Mesendoderm (in vitro differentiated cells): ENCODE data around the gene AGBL4. TPM values are rescaled to one million over a fixed set of nuclear protein-coding genes. Genes with fewer than 3 reads are reported as not detected.

ENCODE experiments used
- DNase-seq: peaks from one replicate; pipeline ENCODE4 v3.0.0; 2013
- H2AK5ac ChIP-seq: 2 replicates; pipeline ENCODE4 v1.6.1; 2013; ENCODE audit warnings: low read length, inconsistent platforms
- H2BK120ac ChIP-seq: 2 replicates; pipeline ENCODE4 v1.6.1; 2013; ENCODE audit warnings: low read depth, mild to moderate bottlenecking, low read length, moderate library complexity, mixed read lengths
- H2BK15ac ChIP-seq: replicated peaks from 2 replicates; pipeline ENCODE4 v1.6.1; 2013; ENCODE audit warnings: low read depth, mild to moderate bottlenecking, moderate library complexity
- H2BK5ac ChIP-seq: 2 replicates; pipeline ENCODE4 v1.6.1; 2013; ENCODE audit warnings: low read length, inconsistent platforms
- H3K18ac ChIP-seq: 2 replicates; pipeline ENCODE4 v1.6.1; 2013; ENCODE audit warnings: mild to moderate bottlenecking, low read length, mixed read lengths
- H3K23ac ChIP-seq: one replicate; pipeline ENCODE4 v1.6.1; 2013; ENCODE audit warnings: low read length
- H3K27ac ChIP-seq: 2 replicates; pipeline ENCODE4 v1.5.1; 2013; ENCODE audit warnings: low read depth, mild to moderate bottlenecking, inconsistent platforms, low read length, moderate library complexity
- H3K27me3 ChIP-seq: 2 replicates; pipeline ENCODE4 v1.6.1; 2013; ENCODE audit warnings: low read length, control low read depth, mild to moderate bottlenecking, inconsistent platforms; ENCODE audit not compliant: insufficient read depth, poor library complexity
- H3K36me3 ChIP-seq: 2 replicates; pipeline ENCODE4 v1.6.1; 2013; ENCODE audit warnings: low read length, inconsistent platforms; ENCODE audit not compliant: control insufficient read depth, insufficient read depth
- H3K4ac ChIP-seq: one replicate; pipeline ENCODE4 v1.6.1; 2013; ENCODE audit warnings: low read depth, mild to moderate bottlenecking, low read length, moderate library complexity
- H3K4me1 ChIP-seq: 2 replicates; pipeline ENCODE4 v1.6.1; 2013; ENCODE audit warnings: low read depth, low read length, inconsistent platforms; ENCODE audit not compliant: control insufficient read depth
- H3K4me2 ChIP-seq: 2 replicates; pipeline ENCODE4 v1.6.1; 2013; ENCODE audit warnings: low read length
- H3K4me3 ChIP-seq: 2 replicates; pipeline ENCODE4 v1.5.1; 2013; ENCODE audit warnings: mild to moderate bottlenecking, low read length
- H3K56ac ChIP-seq: one replicate; pipeline ENCODE4 v1.6.1; 2013; ENCODE audit warnings: low read length
- H3K79me1 ChIP-seq: 2 replicates; pipeline ENCODE4 v1.6.1; 2013; ENCODE audit warnings: low read length, inconsistent platforms
- H3K79me2 ChIP-seq: 2 replicates; pipeline ENCODE4 v1.6.1; 2013; ENCODE audit warnings: mild to moderate bottlenecking, low read length; ENCODE audit not compliant: control insufficient read depth, insufficient read depth
- H3K9ac ChIP-seq: 2 replicates; pipeline ENCODE4 v1.6.1; 2013; ENCODE audit warnings: low read length, inconsistent platforms
- H4K5ac ChIP-seq: one replicate; pipeline ENCODE4 v1.6.1; 2013; ENCODE audit warnings: low read length
- H4K8ac ChIP-seq: one replicate; pipeline ENCODE4 v1.6.1; 2013; ENCODE audit warnings: low read depth, mild to moderate bottlenecking, control low read depth, low read length, moderate library complexity
- WGBS: extraction: QIAGEN DNeasy Blood & Tissue Kit; methylation state at CpG from one replicate; pipeline ENCODE4 v1.1.7; 2013; ENCODE audit warnings: low lambda C conversion rate, missing lambda C conversion rate; ENCODE audit not compliant: insufficient coverage; ENCODE audit errors: extremely low coverage; 5-methylcytosine and 5-hydroxymethylcytosine counted together
- polyA plus RNA-seq, 2 experiments: library from polyadenylated mRNA; stranded (reverse); fragments of 200-250 nt; gene quantifications; one replicate each; pipeline ENCODE4 v1.2.3, GENCODE V29; 2013

The AGBL4 gene
- 0.10 TPM for polyA plus RNA-seq (2013, experiment 1 of 2)
- 0.14 TPM for polyA plus RNA-seq (2013, experiment 2 of 2)

GRCh38 chr1:50023292-50024159, at the start of gene AGBL4:
Gene AGBL4, minus strand, starts transcription at chr1:50023954.
- no peaks in the 10 kb centered on the region for H3K79me1 ChIP-seq
- H3K23ac ChIP-seq, result no peak within 1 kb of the TSS
- no peak within 1 kb of the TSS for H4K8ac ChIP-seq
- H2BK120ac ChIP-seq, result no peak within 1 kb of the TSS
- H3K27me3 ChIP-seq, result no peaks in the 10 kb centered on the region
- no CpG with 5 or more reads among the region's 56 CpGs for WGBS
- no peak within 1 kb of the TSS for H2AK5ac ChIP-seq
- H3K56ac ChIP-seq, result peak within 1 kb of the TSS; percentile 76
- H3K27ac ChIP-seq, result no peak within 1 kb of the TSS
- no peak within 1 kb of the TSS for H4K5ac ChIP-seq
- H3K36me3 ChIP-seq, result no peaks in the 10 kb centered on the region
- no peak within 1 kb of the TSS for H2BK15ac ChIP-seq
- no peaks in the 10 kb centered on the region for H3K4me1 ChIP-seq
- peak; percentile 86 for DNase-seq
- no peak within 1 kb of the TSS for H3K4ac ChIP-seq
- H2BK5ac ChIP-seq, result no peak within 1 kb of the TSS
- H3K4me3 ChIP-seq, result no peak within 1 kb of the TSS
- peak within 1 kb of the TSS; percentile 48 for H3K4me2 ChIP-seq
- H3K79me2 ChIP-seq, result no peaks in the 10 kb centered on the region
- H3K9ac ChIP-seq, result peak within 1 kb of the TSS; percentile 59
- H3K18ac ChIP-seq, result no peak within 1 kb of the TSS

- DNase-seq, result no peak
- Histone ChIP-seq H3K23ac (no peak overlapping the region), H3K79me2 (no peaks in the 10 kb centered on the region), H3K27me3 (no peaks in the 10 kb centered on the region), H3K56ac (no peak overlapping the region), H2BK15ac (no peak overlapping the region), H3K79me1 (no peaks in the 10 kb centered on the region), H3K36me3 (no peaks in the 10 kb centered on the region), H3K18ac (no peak overlapping the region), H4K5ac (no peak overlapping the region), H3K4me2 (no peak overlapping the region), H3K4me1 (no peaks in the 10 kb centered on the region), H3K9ac (no peak overlapping the region), H2BK5ac (no peak overlapping the region), H3K4ac (no peak overlapping the region), H4K8ac (no peak overlapping the region), H3K27ac (no peak overlapping the region), H2AK5ac (no peak overlapping the region), H3K4me3 (no peak overlapping the region), H2BK120ac (no peak overlapping the region)
- no CpG with 5 or more reads among the region's 1 CpG for WGBS
These were observed 43.1 kb upstream of the AGBL4 start for GRCh38 chr1:50066806-50067205.

DNA sequence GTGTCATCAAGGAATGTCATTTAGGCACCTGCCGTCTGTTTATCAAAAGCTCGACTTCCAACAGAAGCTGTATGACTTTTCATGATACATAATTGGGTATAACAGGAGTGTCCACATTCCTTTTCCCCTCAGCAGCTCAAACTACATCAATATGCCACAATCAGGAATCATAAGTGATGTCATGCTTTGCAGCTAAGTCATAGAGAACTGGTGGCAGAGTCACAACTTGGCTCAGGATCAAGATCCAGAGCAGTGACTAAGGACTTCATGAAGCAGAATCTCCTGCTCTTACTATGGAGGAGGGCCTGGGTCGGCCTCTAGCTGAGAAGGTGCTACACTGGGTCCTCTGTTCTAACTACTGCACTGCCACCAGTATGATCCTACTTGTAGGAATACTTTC, 36.5 kb upstream of the AGBL4 start:
- no CpG with 5 or more reads among the region's 3 CpGs for WGBS
- H3K79me1 ChIP-seq, result no peaks in the 10 kb centered on the region

DNA sequence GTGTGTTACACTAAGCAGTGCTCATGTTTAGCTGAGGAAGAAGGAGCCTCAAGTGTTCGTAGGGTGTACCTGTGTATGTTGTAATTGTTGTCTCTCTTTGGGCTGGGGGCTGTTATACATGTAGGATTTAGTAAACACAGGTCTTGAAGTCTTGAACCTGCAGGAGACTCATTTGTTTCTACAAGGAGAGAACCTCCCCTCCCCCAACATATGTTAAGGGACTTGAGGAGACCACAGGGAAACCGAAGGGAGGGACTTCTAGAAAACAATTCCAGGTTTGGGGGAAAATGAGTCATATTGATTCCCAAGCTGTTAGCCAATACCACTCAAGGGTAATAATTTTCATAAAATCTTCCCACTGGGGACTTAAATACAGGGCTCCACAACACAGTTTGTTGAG, 25.0 kb upstream of the AGBL4 start:
- Histone ChIP-seq H2AK5ac (no peak overlapping the region), H3K4me2 (no peak overlapping the region), H3K79me2 (no peaks in the 10 kb centered on the region), H3K18ac (no peak overlapping the region), H3K36me3 (no peaks in the 10 kb centered on the region), H4K8ac (no peak overlapping the region), H3K4ac (no peak overlapping the region), H2BK120ac (no peak overlapping the region), H3K79me1 (no peaks in the 10 kb centered on the region), H3K4me3 (no peak overlapping the region), H3K9ac (no peak overlapping the region), H3K27me3 (no peaks in the 10 kb centered on the region), H3K23ac (no peak overlapping the region), H4K5ac (no peak overlapping the region), H2BK15ac (no peak overlapping the region), H2BK5ac (no peak overlapping the region), H3K27ac (no peak overlapping the region), H3K4me1 (no peaks in the 10 kb centered on the region), H3K56ac (peak overlapping the region; percentile 65)
- WGBS, result no CpG with 5 or more reads among the region's 2 CpGs
- peak; percentile 42 for DNase-seq

More for the DNA sequence above, 36.5 kb upstream of the AGBL4 start:
- no peak overlapping the region for H3K4ac ChIP-seq
- H3K79me2 ChIP-seq, result no peaks in the 10 kb centered on the region
- no peaks in the 10 kb centered on the region for H3K36me3 ChIP-seq
- no peak for DNase-seq
- no peak overlapping the region for H2BK120ac ChIP-seq
- no peak overlapping the region for H3K23ac ChIP-seq
- no peak overlapping the region for H3K4me2 ChIP-seq
- no peak overlapping the region for H2BK15ac ChIP-seq
- no peak overlapping the region for H4K5ac ChIP-seq
- H3K4me1 ChIP-seq, result no peaks in the 10 kb centered on the region
- H4K8ac ChIP-seq, result no peak overlapping the region
- H2AK5ac ChIP-seq, result no peak overlapping the region
- H3K18ac ChIP-seq, result no peak overlapping the region
- no peak overlapping the region for H3K27ac ChIP-seq
- no peaks in the 10 kb centered on the region for H3K27me3 ChIP-seq
- no peak overlapping the region for H3K56ac ChIP-seq
- H2BK5ac ChIP-seq, result no peak overlapping the region
- H3K9ac ChIP-seq, result no peak overlapping the region
- no peak overlapping the region for H3K4me3 ChIP-seq

DNA sequence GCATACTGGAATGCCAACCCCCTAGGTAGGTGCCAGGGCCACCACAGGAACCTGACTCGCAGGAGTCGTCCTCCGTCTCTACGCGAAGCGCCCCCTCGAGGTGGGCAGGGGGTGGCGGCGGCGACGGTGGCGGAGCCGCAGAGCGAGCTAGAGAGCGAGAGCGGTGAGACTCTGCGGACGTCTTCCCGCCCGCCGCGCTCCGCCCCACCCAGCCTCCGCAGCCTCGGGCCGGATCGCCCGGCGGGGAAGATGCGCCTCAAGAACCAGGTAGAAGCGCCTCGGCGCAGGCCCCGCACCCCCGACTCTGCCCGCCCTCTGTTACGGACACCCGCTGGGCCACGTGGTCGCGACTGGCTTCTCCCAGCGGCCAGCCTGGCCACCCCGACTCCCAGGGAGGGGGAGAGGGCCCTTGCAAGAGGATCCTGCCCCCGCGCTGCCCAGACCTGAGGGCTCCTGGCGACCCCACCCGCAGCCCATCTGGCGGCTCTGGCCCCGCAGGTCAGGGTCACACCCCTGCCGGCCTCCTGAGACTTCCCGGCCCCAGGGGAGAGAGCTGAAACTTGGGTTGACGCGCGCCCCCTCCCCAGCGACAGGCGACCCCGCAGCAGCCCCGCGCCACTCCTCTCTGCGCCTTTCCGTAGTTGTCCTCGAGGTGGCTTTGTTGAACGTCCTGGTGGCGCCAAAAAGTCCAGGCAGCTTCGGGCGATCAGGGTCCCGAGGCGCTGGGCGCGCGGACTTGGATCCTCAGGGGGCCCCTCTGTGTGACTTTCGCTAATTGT, 24.4 kb upstream of the AGBL4 start:
- H3K79me1 ChIP-seq, result no peaks in the 10 kb centered on the region
- H3K23ac ChIP-seq, result no peak overlapping the region
- no peaks in the 10 kb centered on the region for H3K4me1 ChIP-seq
- peak overlapping the region; percentile 42 for H3K9ac ChIP-seq
- no peaks in the 10 kb centered on the region for H3K27me3 ChIP-seq
- no peaks in the 10 kb centered on the region for H3K36me3 ChIP-seq
- no peaks in the 10 kb centered on the region for H3K79me2 ChIP-seq
- no peak overlapping the region for H2BK5ac ChIP-seq
- peak overlapping the region; percentile 46 for H3K18ac ChIP-seq
- H3K56ac ChIP-seq, result peak overlapping the region; percentile 80
- WGBS, result no CpG with 5 or more reads among the region's 72 CpGs
- H2BK120ac ChIP-seq, result no peak overlapping the region
- H3K27ac ChIP-seq, result no peak overlapping the region
- no peak overlapping the region for H3K4me3 ChIP-seq
- H4K8ac ChIP-seq, result no peak overlapping the region
- no peak overlapping the region for H3K4ac ChIP-seq
- peak overlapping the region; percentile 12 for H3K4me2 ChIP-seq
- H2BK15ac ChIP-seq, result no peak overlapping the region
- H2AK5ac ChIP-seq, result no peak overlapping the region
- DNase-seq, result peak; percentile 84
- H4K5ac ChIP-seq, result no peak overlapping the region
